Gastrocnemius medialis (tissue), 4 donors: ENCODE results near the gene CAMK4. TPM values are rescaled to one million over a fixed set of nuclear protein-coding genes. Genes with fewer than 3 reads are reported as not detected.

Source experiments
- ATAC-seq, 2 donors: fragments of 150-250 bp; one replicate each; pipeline ENCODE4 v1.9.1; 2016
- DNase-seq, 2 donors: peaks; one replicate each; pipeline ENCODE4 v3.0.0-alpha.2; 2019
- H3K27ac ChIP-seq, 4 donors: fragments of 200-600 bp; sonication (generic); 1 replicate in 1 of 4; 2 replicates in 3 of 4; pipeline ENCODE4 v1.5.1; 2016 to 2018; ENCODE audit warnings: mild to moderate bottlenecking in 2 of 4, moderate library complexity in 1 of 4
- H3K27me3 ChIP-seq, 3 donors: fragments of 200-600 bp; sonication (generic) in 2 of 3; 1 replicate in 1 of 3; 2 replicates in 2 of 3; pipeline versions ENCODE4 v1.5.1 to v1.6.0; 2016 to 2019; ENCODE audit warnings: mild to moderate bottlenecking in 1 of 3, moderate library complexity in 1 of 3
- H3K36me3 ChIP-seq, 2 donors: fragments of 200-600 bp; sonication (generic) in 1 of 2; one replicate each; pipeline ENCODE4 v1.5.1; 2017 to 2018
- H3K4me1 ChIP-seq, 2 donors: fragments of 200-600 bp; sonication (generic) in 1 of 2; one replicate each; pipeline ENCODE4 v1.5.1; 2016 to 2017; ENCODE audit warnings: mild to moderate bottlenecking in 2 of 2
- H3K4me3 ChIP-seq, 4 donors: fragments of 200-600 bp; sonication (generic) in 3 of 4; 1 replicate in 1 of 4; 2 replicates in 3 of 4; pipeline ENCODE4 v1.5.1; 2016 to 2019; ENCODE audit warnings: mild to moderate bottlenecking in 2 of 4
- H3K9me3 ChIP-seq, 3 donors: fragments of 200-600 bp; sonication (generic) in 2 of 3; 1 replicate in 1 of 3; 2 replicates in 2 of 3; pipeline ENCODE4 v1.5.1; 2016 to 2019
- CTCF ChIP-seq, 5 experiments: fragments of 450-650 bp in 3 of 5; fragments of 200-600 bp in 2 of 5; sonication (generic) in 2 of 5; IDR thresholded peaks in 4 of 5; conservative IDR thresholded peaks in 1 of 5; 1 replicate in 4 of 5; 2 replicates in 1 of 5; pipeline ENCODE4 v1.5.1; 2016 to 2019; ENCODE audit warnings: antibody characterized with exemption in 5 of 5, mild to moderate bottlenecking in 3 of 5, moderate library complexity in 3 of 5
- POLR2A ChIP-seq, 2 donors: fragments of 450-650 bp; IDR thresholded peaks; one replicate each; pipeline ENCODE4 v1.6.1; 2017; ENCODE audit warnings: antibody characterized with exemption in 2 of 2, mild to moderate bottlenecking in 2 of 2, moderate library complexity in 2 of 2
- in situ Hi-C, 4 donors: fragments of 200-750 bp; cut with MboI; loops; one replicate each; pipeline versions ENCODE4 v1.15.0 to v1.8.0; 2017; ENCODE audit warnings: low sequenced_read_pairs in 4 of 4
- intact Hi-C: fragments of 100-400 bp; cut with DNase I; formaldehyde crosslinking; loops from one replicate; pipeline ENCODE4 v1.15.1; 2023; ENCODE audit warnings: low total_unique reads
- total RNA-seq, 4 donors: library from RNA; depleted of rRNA; stranded (reverse); fragments of >200 nt; gene quantifications; one replicate each; pipeline versions ENCODE4 v1.1.0 to v1.2.3, GENCODE V29; 2016

CAMK4 gene
- total RNA-seq, 4 donors from 2014 or later, result 0.27 to 1.0 (median 0.72) TPM

GRCh38 chr5:111227801-111228200, 3.6 kb downstream of the CAMK4 start:
- ATAC-seq, result no peak
- in situ Hi-C loops (no loop called here), intact Hi-C loops (no loop called here)

GRCh38 chr5:111228520-111229220, 4.5 kb downstream of the CAMK4 start:
- intact Hi-C loops, result no loop called here
- in situ Hi-C loops, result no loop called here
- Histone ChIP-seq H3K4me1 (no peaks in the 10 kb centered on the region), H3K27ac (no peak overlapping the region), H3K9me3 (no peaks in the 10 kb centered on the region), H3K36me3 (no peaks in the 10 kb centered on the region), H3K27me3 (peaks cover 17 to 23% (median 17%) of the 10 kb centered on the region in 3 donors), H3K4me3 (no peak overlapping the region)
- TF ChIP-seq CTCF (IDR thresholded peaks at IDR 0.05 in 4 of 5, conservative IDR thresholded peaks at IDR 0.05 in 1 of 5), result no peak
- DNase-seq (no peak), ATAC-seq (no peak)

More at GRCh38 chr5:111227801-111228200, 3.6 kb downstream of the CAMK4 start:
- Histone ChIP-seq H3K4me1 (no peaks in the 10 kb centered on the region), H3K27me3 (peaks cover 17 to 25% (median 21%) of the 10 kb centered on the region in 3 donors), H3K4me3 (no peak overlapping the region), H3K27ac (no peak overlapping the region), H3K9me3 (no peaks in the 10 kb centered on the region), H3K36me3 (no peaks in the 10 kb centered on the region)
- DNase-seq, result no peak
- TF ChIP-seq POLR2A (IDR thresholded peaks at IDR 0.05) (no peak), CTCF (IDR thresholded peaks at IDR 0.05 in 4 of 5, conservative IDR thresholded peaks at IDR 0.05 in 1 of 5) (no peak)

GRCh38 chr5:111229221-111229835, 5.1 kb downstream of the CAMK4 start:
- no peak for DNase-seq
- TF ChIP-seq POLR2A (IDR thresholded peaks at IDR 0.05) (no peak), CTCF (IDR thresholded peaks at IDR 0.05 in 4 of 5, conservative IDR thresholded peaks at IDR 0.05 in 1 of 5) (no peak)
- intact Hi-C loops, result no loop called here
- Histone ChIP-seq H3K4me1 (no peaks in the 10 kb centered on the region), H3K36me3 (no peaks in the 10 kb centered on the region), H3K9me3 (no peaks in the 10 kb centered on the region), H3K27me3 (peaks cover 16 to 19% (median 17%) of the 10 kb centered on the region in 3 donors), H3K4me3 (no peak overlapping the region), H3K27ac (no peak overlapping the region)
- ATAC-seq, result no peak
- in situ Hi-C loops, result no loop called here

GRCh38 chr5:111229871-111230810, 6.0 kb downstream of the CAMK4 start:
- peaks cover 8 to 12% (median 11%) of the 10 kb centered on the region in 3 donors for H3K27me3 ChIP-seq
- in situ Hi-C loops, result no loop called here
- no peaks in the 10 kb centered on the region for H3K4me1 ChIP-seq
- DNase-seq, result no peak
- H3K9me3 ChIP-seq, result no peaks in the 10 kb centered on the region
- TF ChIP-seq CTCF (IDR thresholded peaks at IDR 0.05 in 4 of 5, conservative IDR thresholded peaks at IDR 0.05 in 1 of 5), result no peak
- no peak for TF ChIP-seq POLR2A (IDR thresholded peaks at IDR 0.05)
- H3K4me3 ChIP-seq, result no peak overlapping the region
- intact Hi-C loops, result no loop called here
- H3K27ac ChIP-seq, result no peak overlapping the region
- no peaks in the 10 kb centered on the region for H3K36me3 ChIP-seq
- no peak for ATAC-seq
